ENCODE results near the gene MAPKAP1. TPM values are rescaled to one million over a fixed set of nuclear protein-coding genes. Genes with fewer than 3 reads are reported as not detected.

MAPKAP1 gene
- total and polyA plus RNA-seq, 2 experiments from 2014 or later = 68.4 to 98.5 TPM

DNA sequence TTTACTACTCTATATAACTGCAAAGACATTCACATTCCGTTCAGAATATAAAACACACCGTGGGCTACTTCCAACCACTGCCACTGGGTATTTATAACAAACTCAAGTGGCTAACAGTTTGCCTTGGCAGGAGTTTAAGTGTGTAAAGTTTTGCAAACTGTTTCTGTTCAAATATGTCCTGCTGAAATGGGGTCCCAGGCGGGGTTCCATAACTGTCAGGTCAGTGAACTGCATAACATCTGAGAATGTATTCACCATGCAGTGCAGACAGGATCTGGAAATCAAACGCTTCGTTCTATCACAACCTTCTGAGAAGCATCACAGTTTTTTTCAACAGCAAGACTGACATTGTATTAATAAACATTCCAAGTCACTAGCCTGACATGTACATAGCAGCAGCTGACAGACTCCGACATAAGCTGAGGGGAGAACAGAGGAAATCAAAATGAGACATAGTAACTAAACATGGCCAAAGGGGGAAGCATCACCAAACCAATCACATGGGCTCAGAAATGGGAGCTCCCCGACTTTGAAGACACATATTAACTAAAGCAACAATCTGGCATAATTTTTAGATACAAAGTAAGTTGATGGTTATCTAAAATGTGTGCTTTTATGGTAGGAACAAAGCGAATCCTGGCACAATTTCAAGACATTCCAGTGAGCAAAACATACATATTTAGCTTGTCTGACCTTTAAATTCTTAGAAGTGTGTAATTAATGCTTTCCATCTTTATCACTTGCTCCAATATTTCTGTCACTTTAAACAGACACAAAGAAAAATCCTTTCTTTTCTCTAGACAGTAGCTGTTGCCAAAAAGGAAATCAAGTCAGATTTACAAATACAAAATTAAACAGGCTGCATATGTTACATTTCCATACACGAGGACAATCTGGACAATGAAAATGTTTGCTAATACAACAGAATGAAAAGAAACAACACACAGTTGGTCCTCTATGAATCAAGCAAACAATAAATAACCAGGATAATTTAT, 156.8 kb downstream of the MAPKAP1 start:
- Histone ChIP-seq H3K4me1 (ENCODE audit: insufficient read depth) (0 out of 2 replicates have a peak, but pooled peaks cover 7% of the 10 kb centered on the region), H3K9me2 (ENCODE audit: insufficient read depth) (no peaks in the 10 kb centered on the region), H3K27ac (ENCODE audit: low read depth) (no peak overlapping the region), H3K4me2 (no peak overlapping the region), H3F3A (replicated peaks; ENCODE audit: low read depth) (no peaks in the 10 kb centered on the region), H3K36me3 (ENCODE audit: insufficient read depth) (no peaks in the 10 kb centered on the region), H3K79me2 (replicated peaks; ENCODE audit: insufficient read depth) (peaks cover 5% of the 10 kb centered on the region), H4K20me1 (replicated peaks; ENCODE audit: insufficient read depth) (peaks cover 6% of the 10 kb centered on the region; the same call in 1 of the 2 replicates), H2AFZ (no peak overlapping the region), H3K27me3 (ENCODE audit: insufficient read depth) (no peaks in the 10 kb centered on the region), H3K4me3 (no peak overlapping the region)
- no peaks in the 10 kb centered on the region for H3K9me3 Mint-ChIP-seq
- peaks cover 2% of the 10 kb centered on the region for H3K27me3 Mint-ChIP-seq (ENCODE audit: insufficient read depth, low read depth, poor library complexity)
- DNase-seq (ENCODE audit: low spot score) (no peak), ATAC-seq (no peak)
- peaks cover 23% of the 10 kb centered on the region for H3K4me1 Mint-ChIP-seq
- H3K36me3 Mint-ChIP-seq (ENCODE audit: low read depth) = peaks cover 2% of the 10 kb centered on the region; the same call in 1 of the 3 replicates
- H3K4me3 Mint-ChIP-seq = no peak overlapping the region
- no peak for TF ChIP-seq STAT1 (IDR thresholded peaks at IDR 0.05; ENCODE audit: unreplicated experiment)
- no peak for TF ChIP-seq POLR2AphosphoS5 (IDR thresholded peaks at IDR 0.05; ENCODE audit: low read depth)
- TF ChIP-seq EZH2phosphoT487 (IDR thresholded peaks at IDR 0.05; ENCODE audit: unreplicated experiment) = no peak
- TF ChIP-seq ZNF462 (CRISPR knock-in tag; IDR thresholded peaks at IDR 0.05) = no peak
- TF ChIP-seq, protein P1, sequence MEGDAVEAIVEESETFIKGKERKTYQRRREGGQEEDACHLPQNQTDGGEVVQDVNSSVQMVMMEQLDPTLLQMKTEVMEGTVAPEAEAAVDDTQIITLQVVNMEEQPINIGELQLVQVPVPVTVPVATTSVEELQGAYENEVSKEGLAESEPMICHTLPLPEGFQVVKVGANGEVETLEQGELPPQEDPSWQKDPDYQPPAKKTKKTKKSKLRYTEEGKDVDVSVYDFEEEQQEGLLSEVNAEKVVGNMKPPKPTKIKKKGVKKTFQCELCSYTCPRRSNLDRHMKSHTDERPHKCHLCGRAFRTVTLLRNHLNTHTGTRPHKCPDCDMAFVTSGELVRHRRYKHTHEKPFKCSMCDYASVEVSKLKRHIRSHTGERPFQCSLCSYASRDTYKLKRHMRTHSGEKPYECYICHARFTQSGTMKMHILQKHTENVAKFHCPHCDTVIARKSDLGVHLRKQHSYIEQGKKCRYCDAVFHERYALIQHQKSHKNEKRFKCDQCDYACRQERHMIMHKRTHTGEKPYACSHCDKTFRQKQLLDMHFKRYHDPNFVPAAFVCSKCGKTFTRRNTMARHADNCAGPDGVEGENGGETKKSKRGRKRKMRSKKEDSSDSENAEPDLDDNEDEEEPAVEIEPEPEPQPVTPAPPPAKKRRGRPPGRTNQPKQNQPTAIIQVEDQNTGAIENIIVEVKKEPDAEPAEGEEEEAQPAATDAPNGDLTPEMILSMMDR (conservative IDR thresholded peaks at IDR 0.05; ENCODE audit: low read depth in 2 of 2) = no peak
- no peak for TF ChIP-seq JUNB (IDR thresholded peaks at IDR 0.05; ENCODE audit: unreplicated experiment)
- TF ChIP-seq, protein P2, sequence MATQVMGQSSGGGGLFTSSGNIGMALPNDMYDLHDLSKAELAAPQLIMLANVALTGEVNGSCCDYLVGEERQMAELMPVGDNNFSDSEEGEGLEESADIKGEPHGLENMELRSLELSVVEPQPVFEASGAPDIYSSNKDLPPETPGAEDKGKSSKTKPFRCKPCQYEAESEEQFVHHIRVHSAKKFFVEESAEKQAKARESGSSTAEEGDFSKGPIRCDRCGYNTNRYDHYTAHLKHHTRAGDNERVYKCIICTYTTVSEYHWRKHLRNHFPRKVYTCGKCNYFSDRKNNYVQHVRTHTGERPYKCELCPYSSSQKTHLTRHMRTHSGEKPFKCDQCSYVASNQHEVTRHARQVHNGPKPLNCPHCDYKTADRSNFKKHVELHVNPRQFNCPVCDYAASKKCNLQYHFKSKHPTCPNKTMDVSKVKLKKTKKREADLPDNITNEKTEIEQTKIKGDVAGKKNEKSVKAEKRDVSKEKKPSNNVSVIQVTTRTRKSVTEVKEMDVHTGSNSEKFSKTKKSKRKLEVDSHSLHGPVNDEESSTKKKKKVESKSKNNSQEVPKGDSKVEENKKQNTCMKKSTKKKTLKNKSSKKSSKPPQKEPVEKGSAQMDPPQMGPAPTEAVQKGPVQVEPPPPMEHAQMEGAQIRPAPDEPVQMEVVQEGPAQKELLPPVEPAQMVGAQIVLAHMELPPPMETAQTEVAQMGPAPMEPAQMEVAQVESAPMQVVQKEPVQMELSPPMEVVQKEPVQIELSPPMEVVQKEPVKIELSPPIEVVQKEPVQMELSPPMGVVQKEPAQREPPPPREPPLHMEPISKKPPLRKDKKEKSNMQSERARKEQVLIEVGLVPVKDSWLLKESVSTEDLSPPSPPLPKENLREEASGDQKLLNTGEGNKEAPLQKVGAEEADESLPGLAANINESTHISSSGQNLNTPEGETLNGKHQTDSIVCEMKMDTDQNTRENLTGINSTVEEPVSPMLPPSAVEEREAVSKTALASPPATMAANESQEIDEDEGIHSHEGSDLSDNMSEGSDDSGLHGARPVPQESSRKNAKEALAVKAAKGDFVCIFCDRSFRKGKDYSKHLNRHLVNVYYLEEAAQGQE (IDR thresholded peaks at IDR 0.05; ENCODE audit: unreplicated experiment) = no peak
- no peak for TF ChIP-seq ZNF331 (CRISPR knock-in tag; IDR thresholded peaks at IDR 0.05; ENCODE audit: low read depth)
- no peak for TF ChIP-seq ETS1 (IDR thresholded peaks at IDR 0.05)
- no peak for TF ChIP-seq CREB1 (CRISPR knock-in tag; IDR thresholded peaks at IDR 0.05; ENCODE audit: low read depth)
- TF ChIP-seq EZH2 (IDR thresholded peaks at IDR 0.05; ENCODE audit: low read depth, unreplicated experiment) = no peak
- no peak overlapping the region for H3K27ac Mint-ChIP-seq

Data from GM23338 (cell line).